ENCODE data around the gene CCBE1.
"Not testable (repeated sequence)": the region's sequence is repeated elsewhere in the genome, so short reads cannot be mapped to it uniquely, and the experiment has no call there.

CCBE1 gene

DNA sequence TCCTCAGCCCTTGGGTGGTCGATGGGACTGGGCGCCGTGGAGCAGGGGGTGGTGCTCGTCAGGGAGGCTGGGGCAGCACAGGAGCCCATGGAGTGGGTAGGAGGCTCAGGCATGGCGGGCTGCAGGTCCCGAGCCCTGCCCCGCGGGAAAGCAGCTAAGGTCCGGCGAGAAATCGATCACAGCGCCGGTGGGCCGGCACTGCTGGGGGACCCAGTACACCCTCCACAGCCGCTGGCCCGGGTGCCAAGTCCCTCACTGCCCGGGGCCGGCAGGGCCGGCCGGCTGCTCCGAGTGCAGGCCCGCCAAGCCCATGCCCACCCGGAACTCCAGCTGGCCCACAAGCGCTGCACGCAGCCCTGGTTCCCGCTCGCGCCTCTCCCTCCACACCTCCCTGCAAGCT lies 16.9 kb upstream of the CCBE1 start:
- DNase-seq = not testable (repeated sequence)

- no peak for DNase-seq
These were observed 15.1 kb upstream of the CCBE1 start for GRCh38 chr18:59712311-59712710.

- DNase-seq = no peak
These were observed 11.8 kb upstream of the CCBE1 start for GRCh38 chr18:59708988-59709387.

- no peak for DNase-seq
These were observed 10.1 kb upstream of the CCBE1 start for GRCh38 chr18:59707306-59707705.

GRCh38 chr18:59706499-59706898 lies 9.3 kb upstream of the CCBE1 start:
- peak in 1 of 2 experiments; percentile 14 for DNase-seq

- DNase-seq = no peak
These were observed 7.9 kb upstream of the CCBE1 start for GRCh38 chr18:59705145-59705544.

GRCh38 chr18:59704146-59704545 lies 6.9 kb upstream of the CCBE1 start:
- no peak for DNase-seq

GRCh38 chr18:59701272-59701671 lies 4.0 kb upstream of the CCBE1 start:
- no peak for DNase-seq

DNA sequence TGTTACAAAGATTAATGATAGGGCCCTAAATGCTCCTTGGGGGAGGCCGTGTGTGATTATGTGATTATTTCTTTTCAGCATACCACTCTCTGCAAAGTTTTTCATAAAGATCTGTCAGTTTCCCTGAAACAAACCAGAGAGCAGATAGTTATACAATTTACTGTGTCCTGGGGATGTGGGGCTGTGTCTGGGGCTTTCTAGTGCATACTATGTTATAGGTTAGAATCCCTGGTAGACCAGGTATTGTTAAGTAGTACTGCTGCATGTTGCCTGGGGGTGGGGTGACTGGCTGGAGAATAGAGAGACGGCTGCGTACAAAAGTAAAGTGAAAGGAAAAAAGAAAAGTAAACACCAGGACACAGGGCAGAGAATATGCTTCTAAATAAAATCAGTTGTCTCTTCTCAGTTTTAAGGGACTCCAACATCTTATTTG lies 3.3 kb upstream of the CCBE1 start:
- no peak for DNase-seq

- DNase-seq = no peak
These were observed 2.7 kb upstream of the CCBE1 start for GRCh38 chr18:59699750-59700534.

- DNase-seq = no peak
These were observed 1.8 kb upstream of the CCBE1 start for GRCh38 chr18:59699061-59699460.

GRCh38 chr18:59696311-59697235 lies 650 bp downstream of the CCBE1 start:
- DNase-seq = peak in 1 of 2 experiments; percentile 20

DNA sequence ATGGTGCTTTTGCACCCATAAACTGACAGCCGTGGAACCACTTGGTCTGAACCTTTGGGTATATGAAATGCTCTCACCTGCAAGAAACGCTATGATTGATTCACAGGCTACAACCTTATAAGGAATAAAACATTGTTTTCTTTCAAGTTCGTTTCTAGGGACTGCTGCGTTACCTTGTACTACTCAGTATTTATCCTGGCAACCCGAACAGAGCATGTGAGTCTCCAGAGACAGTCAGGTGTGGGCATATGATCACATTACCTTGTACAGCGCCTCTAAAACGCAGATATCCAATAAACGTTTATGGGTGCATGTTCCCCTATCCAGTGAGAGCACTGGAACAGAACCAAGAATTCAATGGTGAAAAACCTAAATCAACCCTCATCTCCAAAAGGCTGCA lies 1.7 kb downstream of the CCBE1 start:
- no peak for DNase-seq

GRCh38 chr18:59694824-59695223 lies 2.4 kb downstream of the CCBE1 start:
- no peak for DNase-seq

DNA sequence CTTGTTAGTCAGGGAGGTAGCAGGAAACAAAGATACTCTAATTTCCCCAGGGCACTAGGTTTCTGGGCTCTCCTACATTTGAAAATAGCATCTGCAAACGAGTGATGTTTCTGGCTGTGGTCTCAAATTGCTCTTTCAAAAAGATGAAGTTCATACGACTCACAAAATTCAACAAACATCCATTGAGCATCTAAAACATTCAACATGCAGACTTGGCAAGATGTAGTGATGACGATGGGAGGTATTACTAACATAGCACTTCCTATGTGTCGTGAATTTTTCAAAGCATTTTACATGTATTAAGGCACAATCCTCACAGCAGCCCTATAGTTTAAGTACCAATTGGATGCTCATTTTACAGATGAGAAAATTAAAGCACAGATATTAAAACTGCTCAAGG lies 5.2 kb downstream of the CCBE1 start:
- no peak for DNase-seq

- DNase-seq = peak; percentile 2 to 47
These were observed 6.2 kb downstream of the CCBE1 start for GRCh38 chr18:59690996-59691395.

DNA sequence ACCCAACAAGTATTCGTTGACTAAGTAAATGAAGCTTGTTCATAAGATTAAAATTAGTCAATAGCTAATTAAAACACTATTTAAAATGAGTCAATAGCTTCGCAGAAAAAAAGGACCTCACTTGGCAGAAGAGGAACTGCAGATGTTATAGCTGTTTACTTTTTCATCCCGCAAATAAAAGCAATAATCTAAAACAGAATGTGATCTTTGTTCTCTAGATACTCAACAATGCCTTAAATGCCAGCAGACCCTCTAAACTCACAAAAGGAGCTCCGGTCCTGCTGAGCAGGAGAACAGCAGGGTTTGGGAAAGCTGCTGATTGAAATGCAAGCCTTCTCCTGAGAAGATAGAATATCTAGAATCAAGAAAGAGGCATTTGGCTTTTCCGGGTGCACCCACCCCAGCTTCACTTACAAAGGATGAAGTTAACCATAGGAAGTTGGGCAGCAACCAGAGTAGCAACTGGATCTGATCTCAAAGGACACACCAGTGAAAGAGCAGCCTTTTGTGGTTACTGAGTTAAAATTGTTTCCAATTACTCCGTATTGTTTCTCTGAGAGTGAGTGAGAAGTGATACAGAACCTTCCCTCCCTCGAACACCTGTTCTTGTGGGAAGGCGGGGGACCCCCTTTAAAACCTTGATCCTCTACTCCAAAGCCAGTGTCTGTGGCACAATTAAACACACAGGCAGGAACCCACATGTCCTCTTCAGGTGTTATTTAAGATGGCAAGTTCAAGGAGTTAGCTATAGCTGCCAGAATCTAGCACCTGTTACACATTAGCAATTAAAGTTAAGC lies 6.8 kb downstream of the CCBE1 start:
- peak; percentile 16 to 71 for DNase-seq

- no peak for DNase-seq
These were observed 7.5 kb downstream of the CCBE1 start for GRCh38 chr18:59689756-59690155.

DNA sequence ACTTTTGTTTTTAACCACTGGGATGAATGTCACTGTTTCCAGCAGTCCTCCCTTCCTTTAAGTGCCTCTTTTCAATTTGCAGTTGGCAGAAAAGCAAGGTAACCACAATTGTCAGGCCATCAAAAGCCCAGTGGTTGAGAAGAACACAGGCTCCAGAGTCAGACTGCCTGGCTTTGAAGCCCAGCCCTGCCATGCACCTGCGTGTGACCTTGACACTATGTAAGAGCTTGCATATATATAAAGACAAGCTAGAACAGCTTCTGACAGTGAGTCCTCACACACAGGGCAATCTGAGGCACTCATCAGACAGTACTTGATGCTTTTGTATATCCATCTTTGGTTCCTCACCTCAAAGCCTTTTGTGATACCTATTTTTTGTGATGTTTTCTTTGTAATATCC lies 11.0 kb downstream of the CCBE1 start:
- no peak for DNase-seq

DNA sequence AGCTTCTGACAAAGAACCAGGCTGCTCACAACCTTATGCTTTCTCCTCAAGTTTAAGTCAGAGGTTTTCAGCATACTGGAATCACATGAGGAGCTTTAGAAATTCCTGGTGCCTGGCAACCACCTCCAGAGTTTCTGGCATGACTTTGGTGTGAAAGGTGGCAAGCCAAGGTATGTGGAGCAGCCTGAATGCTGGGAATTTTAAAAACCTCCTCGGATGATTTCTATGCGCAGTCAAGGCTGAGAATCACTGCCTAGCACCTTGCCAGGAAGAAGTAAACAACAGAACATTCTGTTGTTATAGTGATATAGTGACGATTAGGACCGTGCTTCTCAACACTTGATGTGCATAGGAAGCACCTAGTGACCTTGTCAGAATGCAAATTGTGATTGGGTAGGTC lies 11.7 kb downstream of the CCBE1 start:
- no peak for DNase-seq

GRCh38 chr18:59684777-59685176 lies 12.4 kb downstream of the CCBE1 start:
- DNase-seq = no peak

DNA sequence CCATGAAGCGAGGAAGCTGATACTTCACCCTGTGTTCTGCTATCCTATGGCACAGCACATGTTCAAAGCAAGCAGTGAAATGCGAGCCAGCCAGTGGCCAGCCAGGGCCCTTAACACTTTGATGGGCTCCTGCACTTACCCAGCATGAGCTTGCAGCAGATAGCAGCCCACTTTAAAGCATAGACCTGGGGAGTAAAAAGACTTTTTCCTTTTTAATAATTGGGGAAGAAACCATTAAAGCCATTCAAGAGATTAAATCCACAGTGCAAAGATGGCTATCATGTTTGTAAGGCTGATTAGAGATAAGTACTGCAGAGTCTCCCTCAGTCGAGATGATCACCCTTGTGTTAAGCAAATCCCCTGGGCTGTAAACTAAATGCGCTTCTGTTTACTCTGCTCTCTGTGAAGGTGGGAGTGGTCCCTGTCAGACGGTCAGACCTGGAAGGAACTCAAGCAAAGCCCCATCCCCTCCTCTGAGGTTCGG lies 15.7 kb downstream of the CCBE1 start:
- peak; percentile 55 to 69 for DNase-seq

- no peak for DNase-seq
These were observed 16.2 kb downstream of the CCBE1 start for GRCh38 chr18:59681051-59681450.

Measured in NCI-H524 (cell line).